Neutrophil (primary cell): Measurements from ENCODE around the gene EPHB3.
A peak's percentile ranks its signal among the peaks of the same experiment; 100 is the strongest.

Experiments used
- H3K27ac ChIP-seq: fragments of 200-600 bp; sonication (generic); 2 replicates; pipeline ENCODE4 v1.5.1; 2016; ENCODE audit warnings: mild to moderate bottlenecking, moderate library complexity
- H3K27me3 ChIP-seq: fragments of 200-600 bp; sonication (generic); 2 replicates; pipeline ENCODE4 v1.6.0; 2016; ENCODE audit warnings: mild to moderate bottlenecking
- H3K36me3 ChIP-seq: fragments of 200-600 bp; sonication (generic); 2 replicates; pipeline ENCODE4 v1.5.1; 2017
- H3K4me1 ChIP-seq, 2 experiments: fragments of 200-600 bp in 1 of 2; sonication (generic) in 1 of 2; 1 replicate in 1 of 2; 2 replicates in 1 of 2; pipeline versions ENCODE4 v1.5.1 to v1.6.1; 2013 to 2016; ENCODE audit warnings: low read depth in 1 of 2, low read length in 1 of 2, mild to moderate bottlenecking in 1 of 2, moderate library complexity in 1 of 2; ENCODE audit not compliant: control insufficient read depth in 1 of 2, insufficient read depth in 1 of 2
- H3K4me3 ChIP-seq, 2 experiments: fragments of 200-600 bp in 1 of 2; sonication (generic) in 1 of 2; 1 replicate in 1 of 2; 2 replicates in 1 of 2; pipeline ENCODE4 v1.5.1; 2013 to 2016; ENCODE audit warnings: low read depth in 1 of 2, low read length in 1 of 2, mild to moderate bottlenecking in 1 of 2, moderate library complexity in 1 of 2
- H3K9me3 ChIP-seq: fragments of 200-600 bp; sonication (generic); 2 replicates; pipeline ENCODE4 v1.5.1; 2016
- CTCF ChIP-seq: fragments of 200-600 bp; sonication (generic); IDR thresholded peaks from 2 replicates; pipeline ENCODE4 v1.5.1; 2016; ENCODE audit warnings: antibody characterized with exemption

EPHB3 gene

GRCh38 chr3:184584464-184584891 is 22.9 kb downstream of the EPHB3 start:
- no peak for TF ChIP-seq CTCF
- no peak overlapping the region for H3K27ac ChIP-seq
- H3K4me3 ChIP-seq = peak overlapping the region in 1 of 2 experiments; percentile 62
- H3K4me1 ChIP-seq = peaks cover 37 to 39% of the 10 kb centered on the region in 2 experiments
- no peaks in the 10 kb centered on the region for H3K36me3 ChIP-seq
- H3K27me3 ChIP-seq = peaks cover 40% of the 10 kb centered on the region
- no peaks in the 10 kb centered on the region for H3K9me3 ChIP-seq

GRCh38 chr3:184585545-184585944 is 24.0 kb downstream of the EPHB3 start:
- no peak overlapping the region for H3K27ac ChIP-seq
- H3K27me3 ChIP-seq = peaks cover 40% of the 10 kb centered on the region
- no peak for TF ChIP-seq CTCF
- H3K36me3 ChIP-seq = no peaks in the 10 kb centered on the region
- peaks cover 37 to 39% of the 10 kb centered on the region in 2 experiments for H3K4me1 ChIP-seq
- H3K9me3 ChIP-seq = no peaks in the 10 kb centered on the region
- no peak overlapping the region for H3K4me3 ChIP-seq

- Histone ChIP-seq H3K27ac (peak overlapping the region; percentile 24), H3K4me3 (peak overlapping the region in 1 of 2 experiments; percentile 21), H3K36me3 (no peaks in the 10 kb centered on the region), H3K27me3 (peaks cover 34% of the 10 kb centered on the region), H3K4me1 (peaks cover 37 to 43% of the 10 kb centered on the region in 2 experiments), H3K9me3 (no peaks in the 10 kb centered on the region)
- TF ChIP-seq CTCF = no peak
Observed at GRCh38 chr3:184586851-184587250, 25.3 kb downstream of the EPHB3 start.

- TF ChIP-seq CTCF = no peak
- Histone ChIP-seq H3K4me3 (no peak overlapping the region), H3K9me3 (no peaks in the 10 kb centered on the region), H3K27me3 (peaks cover 15% of the 10 kb centered on the region), H3K4me1 (peaks cover 23 to 30% of the 10 kb centered on the region in 2 experiments), H3K36me3 (no peaks in the 10 kb centered on the region), H3K27ac (no peak overlapping the region)
Observed at GRCh38 chr3:184588776-184589175, 27.2 kb downstream of the EPHB3 start.

GRCh38 chr3:184590795-184591194 is 29.2 kb downstream of the EPHB3 start:
- no peak for TF ChIP-seq CTCF
- no peak overlapping the region for H3K4me3 ChIP-seq
- H3K27ac ChIP-seq = no peak overlapping the region
- no peaks in the 10 kb centered on the region for H3K36me3 ChIP-seq
- no peaks in the 10 kb centered on the region for H3K9me3 ChIP-seq
- H3K4me1 ChIP-seq = peaks cover 17 to 23% of the 10 kb centered on the region in 2 experiments
- no peaks in the 10 kb centered on the region for H3K27me3 ChIP-seq

GRCh38 chr3:184591789-184592188 is 30.2 kb downstream of the EPHB3 start:
- TF ChIP-seq CTCF = no peak
- no peaks in the 10 kb centered on the region for H3K36me3 ChIP-seq
- H3K27ac ChIP-seq = no peak overlapping the region
- no peak overlapping the region for H3K4me3 ChIP-seq
- peaks cover 9 to 14% of the 10 kb centered on the region in 2 experiments for H3K4me1 ChIP-seq
- no peaks in the 10 kb centered on the region for H3K27me3 ChIP-seq
- H3K9me3 ChIP-seq = no peaks in the 10 kb centered on the region
